ENCODE results near the gene ADARB2.

- TF ChIP-seq CTCF (IDR thresholded peaks at IDR 0.05) = no peak
- no peak for TF ChIP-seq POLR2A (IDR thresholded peaks at IDR 0.05)
- TF ChIP-seq EP300 (IDR thresholded peaks at IDR 0.05) = no peak
These were observed 505.0 kb downstream of the ADARB2 start for GRCh38 chr10:1232164-1232911.
